Fibroblast of villous mesenchyme (primary cell): Measurements from ENCODE around the gene DPF1. TPM values are rescaled to one million over a fixed set of nuclear protein-coding genes. Genes with fewer than 3 reads are reported as not detected.
"Not testable (repeated sequence)": the region's sequence is repeated elsewhere in the genome, so short reads cannot be mapped to it uniquely, and the experiment has no call there.

ENCODE experiments used
- DNase-seq: peaks from one replicate; pipeline ENCODE4 v3.0.0-alpha.2; 2010; ENCODE audit warnings: low read depth
- H3K4me3 ChIP-seq: 2 replicates; pipeline ENCODE4 v1.5.1; 2011; ENCODE audit warnings: low read depth, mild to moderate bottlenecking, low read length
- CTCF ChIP-seq: IDR thresholded peaks from 2 replicates; pipeline ENCODE4 v1.5.1; 2012; ENCODE audit warnings: low read depth, mild to moderate bottlenecking, low read length; ENCODE audit not compliant: insufficient read depth
- total RNA-seq: library from RNA; depleted of rRNA; stranded (reverse); fragments of >200 nt; gene quantifications from 2 replicates; pipeline ENCODE4 v1.2.3, GENCODE V29; 2012

DPF1 gene
- total RNA-seq, 1 donor: 1.7 TPM

- no peak for DNase-seq
- H3K4me3 ChIP-seq: no peak overlapping the region
- TF ChIP-seq CTCF: no peak
These were observed 3.4 kb upstream of the DPF1 start for GRCh38 chr19:38227287-38228004.

- H3K4me3 ChIP-seq, DNase-seq: not testable (repeated sequence)
These were observed 819 bp upstream of the DPF1 start for GRCh38 chr19:38224863-38225218.

GRCh38 chr19:38223617-38224013, 407 bp downstream of the DPF1 start:
- no peak for DNase-seq
- no peak for TF ChIP-seq CTCF
- H3K4me3 ChIP-seq: peak overlapping the region; percentile 72

DNA sequence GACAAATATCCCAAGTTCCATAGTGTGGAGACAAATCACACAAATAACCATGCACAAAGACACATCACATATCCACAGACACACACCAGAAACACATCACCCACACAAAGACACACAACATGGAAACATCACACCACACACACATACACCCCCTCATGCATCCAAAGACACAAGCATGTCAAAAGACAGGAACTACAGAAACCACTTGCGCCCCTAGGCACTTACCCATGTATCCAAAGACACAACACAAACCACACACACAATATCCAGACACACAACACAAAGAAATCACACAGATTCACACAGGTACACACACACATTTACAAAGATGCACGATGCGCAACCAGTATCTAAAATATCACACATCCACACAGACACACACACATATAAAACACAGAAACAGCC, 901 bp downstream of the DPF1 start:
- DNase-seq: no peak
- TF ChIP-seq CTCF: no peak
- H3K4me3 ChIP-seq: no peak overlapping the region

DNA sequence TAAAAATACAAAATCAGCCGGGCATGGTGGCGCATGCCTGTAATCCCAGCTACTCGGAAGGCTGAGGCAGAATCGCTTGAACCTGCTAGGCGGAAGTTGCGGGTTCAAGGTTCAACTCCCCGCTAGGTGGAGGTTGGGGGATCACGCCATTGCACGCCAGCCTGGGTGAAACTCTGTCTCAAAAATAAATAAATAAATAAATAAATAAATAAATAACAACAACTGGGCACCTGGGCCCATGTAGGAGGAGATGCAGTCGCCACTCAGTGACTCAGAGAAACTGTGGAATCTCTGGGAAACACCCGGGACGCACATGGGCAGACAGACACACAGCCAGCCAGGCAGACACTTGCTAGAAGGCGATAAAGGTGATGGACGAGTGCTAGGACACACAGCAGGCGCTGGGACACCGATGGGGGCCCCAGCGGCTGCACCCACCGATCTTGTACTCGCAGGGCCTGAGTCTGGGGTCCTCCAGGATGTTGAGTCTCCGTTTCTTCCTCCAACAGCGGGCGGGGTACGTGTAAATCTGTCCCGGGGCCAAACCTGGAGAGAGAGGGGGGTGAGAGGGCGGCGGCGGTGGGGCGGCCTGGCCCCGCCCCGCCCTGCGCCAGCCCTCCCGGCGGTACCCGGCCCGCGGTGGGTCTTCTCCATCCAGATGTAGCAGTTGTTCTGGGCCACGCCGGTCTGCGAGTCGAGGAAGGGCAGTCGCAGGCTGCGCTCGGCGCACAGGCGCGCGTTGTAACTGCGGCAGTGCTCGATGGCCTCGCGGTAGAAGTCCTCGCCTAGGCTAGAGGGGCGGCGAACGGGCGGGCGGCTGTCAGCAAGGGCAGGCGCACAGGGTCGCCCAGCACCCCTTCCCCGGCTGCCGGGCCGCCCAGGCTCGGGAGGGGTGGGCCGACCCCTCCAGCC, 1.8 kb downstream of the DPF1 start:
- no peak for TF ChIP-seq CTCF
- H3K4me3 ChIP-seq: no peak overlapping the region

GRCh38 chr19:38221421-38221820, 2.6 kb downstream of the DPF1 start:
- TF ChIP-seq CTCF: no peak
- DNase-seq: no peak
- H3K4me3 ChIP-seq: no peak overlapping the region

More for the DNA sequence above, 1.8 kb downstream of the DPF1 start:
- DNase-seq: no peak

GRCh38 chr19:38219221-38219620, 4.8 kb downstream of the DPF1 start:
- no peak for TF ChIP-seq CTCF
- DNase-seq: no peak

More at GRCh38 chr19:38219221-38219620, 4.8 kb downstream of the DPF1 start:
- no peak overlapping the region for H3K4me3 ChIP-seq
